ENCODE results near the gene NCAPG2.

DNA sequence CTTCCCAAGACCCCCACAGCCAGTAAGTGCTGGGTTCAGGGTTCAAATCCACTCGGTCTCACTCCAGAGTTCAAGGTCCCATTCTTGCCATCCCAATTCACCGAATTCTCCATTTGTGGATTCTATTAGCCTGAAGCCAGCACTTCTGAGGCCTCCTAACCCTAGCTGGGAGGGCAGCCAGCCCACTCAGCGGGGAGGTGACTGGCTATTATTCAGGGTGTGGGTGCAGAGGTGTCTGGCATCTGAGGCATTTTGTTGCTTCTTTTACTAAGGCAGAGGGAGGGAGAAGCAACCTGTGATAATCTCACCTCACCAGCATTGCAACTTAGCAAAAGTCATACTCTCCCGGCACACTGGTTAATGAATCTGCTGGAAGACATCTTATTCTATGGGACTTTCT, 108.3 kb downstream of the NCAPG2 start:
- TF ChIP-seq, protein P1, sequence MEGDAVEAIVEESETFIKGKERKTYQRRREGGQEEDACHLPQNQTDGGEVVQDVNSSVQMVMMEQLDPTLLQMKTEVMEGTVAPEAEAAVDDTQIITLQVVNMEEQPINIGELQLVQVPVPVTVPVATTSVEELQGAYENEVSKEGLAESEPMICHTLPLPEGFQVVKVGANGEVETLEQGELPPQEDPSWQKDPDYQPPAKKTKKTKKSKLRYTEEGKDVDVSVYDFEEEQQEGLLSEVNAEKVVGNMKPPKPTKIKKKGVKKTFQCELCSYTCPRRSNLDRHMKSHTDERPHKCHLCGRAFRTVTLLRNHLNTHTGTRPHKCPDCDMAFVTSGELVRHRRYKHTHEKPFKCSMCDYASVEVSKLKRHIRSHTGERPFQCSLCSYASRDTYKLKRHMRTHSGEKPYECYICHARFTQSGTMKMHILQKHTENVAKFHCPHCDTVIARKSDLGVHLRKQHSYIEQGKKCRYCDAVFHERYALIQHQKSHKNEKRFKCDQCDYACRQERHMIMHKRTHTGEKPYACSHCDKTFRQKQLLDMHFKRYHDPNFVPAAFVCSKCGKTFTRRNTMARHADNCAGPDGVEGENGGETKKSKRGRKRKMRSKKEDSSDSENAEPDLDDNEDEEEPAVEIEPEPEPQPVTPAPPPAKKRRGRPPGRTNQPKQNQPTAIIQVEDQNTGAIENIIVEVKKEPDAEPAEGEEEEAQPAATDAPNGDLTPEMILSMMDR (conservative IDR thresholded peaks at IDR 0.05): no peak
- TF ChIP-seq EZH2 (IDR thresholded peaks at IDR 0.05; ENCODE audit: low read depth): no peak
